GM18520 (cell line): Measurements from ENCODE around the gene AP3D1.
A peak's percentile ranks its signal among the peaks of the same experiment; 100 is the strongest.
"Not testable (repeated sequence)": the region's sequence is repeated elsewhere in the genome, so short reads cannot be mapped to it uniquely, and the experiment has no call there.

Experiments used
- ATAC-seq: cut with Tn5 transposase; IDR thresholded peaks from one replicate; pipeline ENCODE4 v1.9.1; 2021; ENCODE audit not compliant: unreplicated experiment

Gene AP3D1

GRCh38 chr19:2112516-2113320, 38.6 kb downstream of the AP3D1 start:
- no peak for ATAC-seq

GRCh38 chr19:2111886-2112285, 39.5 kb downstream of the AP3D1 start:
- ATAC-seq: no peak

- no peak for ATAC-seq
Measured at GRCh38 chr19:2111425-2111824, 39.9 kb downstream of the AP3D1 start.

GRCh38 chr19:2110822-2111221, 40.5 kb downstream of the AP3D1 start:
- ATAC-seq: no peak

- no peak for ATAC-seq
Measured at GRCh38 chr19:2109046-2109864, 42.1 kb downstream of the AP3D1 start.

GRCh38 chr19:2108251-2109016, 42.9 kb downstream of the AP3D1 start:
- no peak for ATAC-seq

GRCh38 chr19:2103045-2103707, 48.2 kb downstream of the AP3D1 start:
- ATAC-seq: no peak

GRCh38 chr19:2101417-2102335, 49.7 kb downstream of the AP3D1 start:
- ATAC-seq: no peak

GRCh38 chr19:2100719-2101061, 50.7 kb downstream of the AP3D1 start:
- no peak for ATAC-seq

- ATAC-seq: no peak
Measured at GRCh38 chr19:2099937-2100718, 51.2 kb downstream of the AP3D1 start.

GRCh38 chr19:2099054-2099501, 52.3 kb downstream of the AP3D1 start:
- ATAC-seq: no peak

GRCh38 chr19:2097886-2098327, 53.5 kb downstream of the AP3D1 start:
- ATAC-seq: no peak

- ATAC-seq: no peak
Measured at GRCh38 chr19:2097203-2097885, 54.0 kb downstream of the AP3D1 start.

- ATAC-seq: peak; percentile 54
Measured at GRCh38 chr19:2096480-2097202, 54.7 kb downstream of the AP3D1 start, which contains the start of gene IZUMO4. TSS of gene IZUMO4 (plus strand) at chr19:2096915. CDS start at chr19:2096946, 31 bp downstream.

- ATAC-seq: peak; percentile 30
Measured at GRCh38 chr19:2096034-2096479, 55.3 kb downstream of the AP3D1 start, which contains the start of gene MOB3A. TSS of gene MOB3A (minus strand) at chr19:2096326. CDS start at chr19:2078560, 17,766 bp downstream.

GRCh38 chr19:2091926-2092525, 59.3 kb downstream of the AP3D1 start:
- not testable (repeated sequence) for ATAC-seq

- no peak for ATAC-seq
Measured at GRCh38 chr19:2089727-2090053, 61.7 kb downstream of the AP3D1 start.
